ENCODE results near the gene DSCAM. TPM values are rescaled to one million over a fixed set of nuclear protein-coding genes. Genes with fewer than 3 reads are reported as not detected.

Gene DSCAM
- total RNA-seq, 1 donor from 2014 or later, result 2.7 TPM

GRCh38 chr21:40254540-40255465 lies 592.2 kb downstream of the DSCAM start:
- TF ChIP-seq, protein P1, sequence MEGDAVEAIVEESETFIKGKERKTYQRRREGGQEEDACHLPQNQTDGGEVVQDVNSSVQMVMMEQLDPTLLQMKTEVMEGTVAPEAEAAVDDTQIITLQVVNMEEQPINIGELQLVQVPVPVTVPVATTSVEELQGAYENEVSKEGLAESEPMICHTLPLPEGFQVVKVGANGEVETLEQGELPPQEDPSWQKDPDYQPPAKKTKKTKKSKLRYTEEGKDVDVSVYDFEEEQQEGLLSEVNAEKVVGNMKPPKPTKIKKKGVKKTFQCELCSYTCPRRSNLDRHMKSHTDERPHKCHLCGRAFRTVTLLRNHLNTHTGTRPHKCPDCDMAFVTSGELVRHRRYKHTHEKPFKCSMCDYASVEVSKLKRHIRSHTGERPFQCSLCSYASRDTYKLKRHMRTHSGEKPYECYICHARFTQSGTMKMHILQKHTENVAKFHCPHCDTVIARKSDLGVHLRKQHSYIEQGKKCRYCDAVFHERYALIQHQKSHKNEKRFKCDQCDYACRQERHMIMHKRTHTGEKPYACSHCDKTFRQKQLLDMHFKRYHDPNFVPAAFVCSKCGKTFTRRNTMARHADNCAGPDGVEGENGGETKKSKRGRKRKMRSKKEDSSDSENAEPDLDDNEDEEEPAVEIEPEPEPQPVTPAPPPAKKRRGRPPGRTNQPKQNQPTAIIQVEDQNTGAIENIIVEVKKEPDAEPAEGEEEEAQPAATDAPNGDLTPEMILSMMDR (IDR thresholded peaks at IDR 0.05; ENCODE audit: unreplicated experiment), result no peak
- no peaks in the 10 kb centered on the region for H3K36me3 Mint-ChIP-seq (ENCODE audit: insufficient read depth)
- no peak overlapping the region for H3K4me3 Mint-ChIP-seq (ENCODE audit: low read depth)
- no peaks in the 10 kb centered on the region for H3K27me3 Mint-ChIP-seq
- no peak overlapping the region for H3K27ac Mint-ChIP-seq
- H3K4me1 Mint-ChIP-seq (ENCODE audit: low read depth), result no peaks in the 10 kb centered on the region
- peaks cover 3% of the 10 kb centered on the region for H3K9me3 Mint-ChIP-seq (ENCODE audit: low read depth)
- no peak for DNase-seq (ENCODE audit: low spot score, unreplicated experiment)

GRCh38 chr21:40253112-40253511 lies 593.8 kb downstream of the DSCAM start:
- Mint-ChIP-seq H3K36me3 (ENCODE audit: insufficient read depth) (peaks cover 12% of the 10 kb centered on the region), H3K27ac (no peak overlapping the region), H3K27me3 (no peaks in the 10 kb centered on the region), H3K4me1 (ENCODE audit: low read depth) (no peaks in the 10 kb centered on the region), H3K4me3 (ENCODE audit: low read depth) (no peak overlapping the region), H3K9me3 (ENCODE audit: low read depth) (peaks cover 16% of the 10 kb centered on the region)
- TF ChIP-seq, protein P1 (IDR thresholded peaks at IDR 0.05; ENCODE audit: unreplicated experiment), result no peak
- no peak for DNase-seq (ENCODE audit: low spot score, unreplicated experiment)

DNA sequence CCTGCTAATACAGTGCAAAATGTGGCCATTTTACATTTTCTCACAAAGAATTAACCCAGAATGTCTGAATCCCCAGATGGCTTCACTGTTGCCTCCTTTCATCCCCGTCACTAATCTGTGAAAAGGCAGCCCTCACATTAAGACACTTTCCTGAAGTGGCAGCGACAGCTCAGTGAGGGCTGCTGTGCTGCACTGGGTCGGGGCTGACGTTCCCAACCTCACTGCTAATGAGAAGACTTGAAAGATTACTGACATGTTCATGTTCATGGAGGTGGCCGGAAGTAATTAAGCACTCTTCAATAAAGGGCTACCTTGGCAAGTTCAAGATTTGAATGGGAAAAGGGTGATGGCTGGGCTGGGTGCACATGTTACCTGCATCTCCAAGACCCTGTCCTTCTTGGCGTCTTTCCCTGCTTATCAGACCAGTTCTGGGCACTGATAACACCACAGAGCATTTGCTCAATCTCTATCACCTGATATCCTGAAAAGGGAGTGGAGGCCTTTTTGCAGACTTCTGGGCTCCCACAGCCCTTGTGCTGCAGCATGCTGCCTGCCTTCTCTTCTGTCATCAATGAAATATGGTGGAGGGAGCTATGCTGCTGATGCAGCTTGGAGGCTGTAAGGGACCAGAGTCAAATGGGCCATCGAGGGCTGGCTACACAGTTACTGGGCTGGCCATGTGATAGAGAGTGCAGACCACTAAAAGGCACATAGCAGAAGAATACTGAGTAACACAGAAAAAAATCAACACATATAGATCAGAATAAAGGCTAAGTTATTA lies 596.3 kb downstream of the DSCAM start:
- TF ChIP-seq, protein P1 (IDR thresholded peaks at IDR 0.05; ENCODE audit: unreplicated experiment), result no peak
- peaks cover 26% of the 10 kb centered on the region for H3K9me3 Mint-ChIP-seq (ENCODE audit: low read depth)
- H3K27me3 Mint-ChIP-seq, result no peaks in the 10 kb centered on the region
- no peak overlapping the region for H3K4me3 Mint-ChIP-seq (ENCODE audit: low read depth)
- peaks cover 13% of the 10 kb centered on the region for H3K36me3 Mint-ChIP-seq (ENCODE audit: insufficient read depth)
- no peak for DNase-seq (ENCODE audit: low spot score, unreplicated experiment)
- H3K27ac Mint-ChIP-seq, result no peak overlapping the region
- H3K4me1 Mint-ChIP-seq (ENCODE audit: low read depth), result no peaks in the 10 kb centered on the region

- no peak overlapping the region for H3K4me3 Mint-ChIP-seq (ENCODE audit: low read depth)
- peaks cover 23% of the 10 kb centered on the region for H3K9me3 Mint-ChIP-seq (ENCODE audit: low read depth)
- peaks cover 10% of the 10 kb centered on the region for H3K4me1 Mint-ChIP-seq (ENCODE audit: low read depth)
- no peaks in the 10 kb centered on the region for H3K27me3 Mint-ChIP-seq
- TF ChIP-seq, protein P1 (IDR thresholded peaks at IDR 0.05; ENCODE audit: unreplicated experiment), result no peak
- DNase-seq (ENCODE audit: low spot score, unreplicated experiment), result no peak
- peaks cover 13% of the 10 kb centered on the region for H3K36me3 Mint-ChIP-seq (ENCODE audit: insufficient read depth)
- no peak overlapping the region for H3K27ac Mint-ChIP-seq
Measured at GRCh38 chr21:40244981-40245380, 602.0 kb downstream of the DSCAM start.

DNA sequence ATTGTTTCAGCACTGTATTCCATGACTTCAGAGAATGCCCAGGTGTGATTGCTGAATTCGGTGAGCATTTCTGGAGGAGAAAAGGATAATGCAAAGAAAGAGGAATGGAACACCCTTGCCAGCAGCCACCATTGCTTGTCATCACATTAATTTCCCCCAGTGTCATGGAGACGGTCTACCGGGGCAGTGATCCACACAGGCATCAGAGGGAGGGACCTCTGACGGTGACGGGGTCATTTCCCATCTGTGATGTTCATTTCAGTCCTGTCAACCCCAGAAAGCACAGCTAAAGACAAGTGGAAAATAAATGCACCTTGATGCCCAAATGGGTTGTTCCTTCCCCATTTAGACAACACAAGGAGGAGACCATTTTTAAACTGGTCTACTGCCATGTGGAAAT lies 603.3 kb downstream of the DSCAM start:
- Mint-ChIP-seq H3K4me1 (ENCODE audit: low read depth) (peaks cover 10% of the 10 kb centered on the region), H3K27ac (no peak overlapping the region), H3K4me3 (ENCODE audit: low read depth) (no peak overlapping the region), H3K9me3 (ENCODE audit: low read depth) (peaks cover 15% of the 10 kb centered on the region), H3K36me3 (ENCODE audit: insufficient read depth) (peaks cover 6% of the 10 kb centered on the region), H3K27me3 (no peaks in the 10 kb centered on the region)
- DNase-seq (ENCODE audit: low spot score, unreplicated experiment), result no peak
- TF ChIP-seq, protein P1 (IDR thresholded peaks at IDR 0.05; ENCODE audit: unreplicated experiment), result no peak
